GM21825 (cell line): Measurements from ENCODE around the gene UNC13D.
A peak's percentile ranks its signal among the peaks of the same experiment; 100 is the strongest.
"Not testable (repeated sequence)": the region's sequence is repeated elsewhere in the genome, so short reads cannot be mapped to it uniquely, and the experiment has no call there.

Experiments
- ATAC-seq: cut with Tn5 transposase; IDR thresholded peaks from one replicate; pipeline ENCODE4 v1.9.1; 2021; ENCODE audit warnings: mild to moderate bottlenecking, moderate library complexity; ENCODE audit not compliant: unreplicated experiment

Gene UNC13D

DNA sequence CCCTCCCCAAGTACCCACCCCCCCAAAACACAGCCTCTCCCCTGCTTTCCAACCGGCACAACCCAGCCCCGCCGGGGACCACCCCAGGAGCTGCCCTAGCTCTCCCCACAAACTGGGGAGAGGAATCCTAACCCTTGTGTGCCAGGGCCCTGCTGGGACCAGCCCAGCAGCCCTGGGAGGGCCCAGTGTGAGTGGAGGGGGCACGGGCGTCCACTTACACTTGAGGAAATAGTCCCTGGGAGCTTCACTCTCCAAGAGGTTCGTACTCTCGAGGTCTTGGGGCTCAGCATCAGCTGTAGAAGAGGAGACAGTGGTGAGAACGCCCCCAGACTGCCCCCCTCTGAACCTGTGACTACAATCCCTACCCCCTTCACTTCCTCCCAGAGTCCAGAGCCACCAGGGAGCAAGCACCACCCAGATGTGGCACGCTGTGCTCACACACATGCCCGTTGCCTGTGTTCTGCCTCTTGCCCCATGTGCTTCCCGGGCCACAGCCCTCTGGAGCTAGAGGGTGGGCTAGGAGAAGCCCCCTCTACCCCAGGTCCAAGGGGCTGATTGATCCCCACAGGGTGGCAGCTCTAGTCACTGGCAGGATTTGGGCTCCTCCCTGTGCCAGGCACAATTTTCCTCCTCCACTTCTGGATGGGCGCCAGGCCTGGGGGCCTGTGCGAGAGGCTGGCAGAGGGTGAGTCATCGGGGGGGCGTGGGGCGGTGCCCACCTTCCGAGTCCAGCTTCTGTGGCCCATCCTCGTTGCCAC, 31.2 kb upstream of the UNC13D start:
- no peak for ATAC-seq

DNA sequence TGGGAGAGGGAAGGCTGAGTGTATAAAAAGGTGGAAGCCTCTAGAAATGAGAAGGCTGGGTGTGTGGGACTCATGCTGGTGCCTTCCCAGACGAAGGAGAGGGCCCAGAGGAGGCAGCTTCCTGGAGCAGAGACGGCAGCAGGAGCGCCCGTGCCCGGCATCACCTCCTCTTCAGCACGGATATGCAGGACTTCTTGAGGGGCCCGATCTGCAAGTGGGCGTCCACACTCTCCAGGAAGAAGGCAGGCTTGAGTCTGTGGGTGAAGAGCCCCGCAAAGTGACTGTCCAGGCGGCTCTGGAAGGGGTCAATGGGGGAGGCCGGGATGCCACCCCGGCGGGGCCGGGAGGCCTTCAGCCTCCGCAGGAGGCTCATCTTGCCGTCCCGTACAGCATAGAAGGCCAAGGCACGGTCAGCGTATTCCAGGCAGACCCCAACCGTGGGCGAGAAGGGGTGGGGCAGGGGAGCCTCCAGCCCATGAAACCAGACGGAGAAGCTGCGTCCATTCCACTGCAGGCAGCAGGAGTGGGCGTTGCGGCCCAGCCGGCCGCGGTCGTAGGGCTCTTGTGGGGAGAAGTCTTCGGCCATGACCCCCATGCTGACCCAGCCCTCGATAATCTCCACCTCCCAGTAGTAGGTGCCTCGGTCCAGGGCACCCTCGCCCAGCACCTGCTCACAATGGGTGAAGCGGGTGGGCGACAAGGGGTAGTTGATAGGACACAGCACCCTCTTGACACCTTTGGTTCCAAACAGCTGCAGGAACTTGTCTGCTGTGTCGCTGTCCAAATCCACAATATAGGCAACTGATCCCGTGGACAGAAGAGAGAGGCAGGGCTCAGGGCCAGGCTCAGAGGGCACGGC, 30.3 kb upstream of the UNC13D start:
- ATAC-seq, result no peak

DNA sequence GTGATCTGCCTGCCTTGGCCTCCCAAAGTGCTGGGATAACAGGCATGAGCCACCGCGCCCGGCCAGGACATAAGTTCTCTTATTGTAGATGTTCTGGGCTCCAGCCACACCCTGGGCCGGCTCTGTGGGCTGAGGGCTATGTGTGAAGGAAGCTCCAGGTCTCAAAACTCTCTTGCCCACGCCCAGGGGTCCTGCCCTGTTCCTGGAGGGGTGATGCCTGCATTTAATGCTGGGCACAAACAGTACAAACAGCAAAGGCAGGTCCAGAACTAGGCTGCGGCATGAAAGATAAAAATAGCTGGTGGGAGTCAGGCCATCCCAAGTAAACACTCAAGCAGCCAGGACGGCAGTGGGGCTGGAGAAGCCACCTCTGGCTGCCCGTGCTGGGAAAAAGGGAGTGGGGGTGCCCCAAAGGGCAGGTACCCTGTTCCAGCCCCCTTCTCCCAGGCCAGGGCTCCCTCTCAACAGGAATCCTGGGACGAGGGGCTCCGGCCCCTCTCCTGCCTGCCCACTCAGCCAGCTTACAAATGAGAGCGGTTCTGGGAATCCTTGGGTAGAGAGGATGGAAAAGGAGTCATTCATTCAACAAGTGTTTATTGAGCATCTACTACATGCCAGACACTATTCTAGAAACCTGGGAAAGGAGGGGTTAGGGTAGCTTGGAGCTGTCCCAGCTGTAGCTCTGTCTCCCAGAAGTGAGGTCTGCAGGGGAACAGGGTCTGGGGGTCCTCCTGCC, 29.6 kb upstream of the UNC13D start:
- no peak for ATAC-seq

DNA sequence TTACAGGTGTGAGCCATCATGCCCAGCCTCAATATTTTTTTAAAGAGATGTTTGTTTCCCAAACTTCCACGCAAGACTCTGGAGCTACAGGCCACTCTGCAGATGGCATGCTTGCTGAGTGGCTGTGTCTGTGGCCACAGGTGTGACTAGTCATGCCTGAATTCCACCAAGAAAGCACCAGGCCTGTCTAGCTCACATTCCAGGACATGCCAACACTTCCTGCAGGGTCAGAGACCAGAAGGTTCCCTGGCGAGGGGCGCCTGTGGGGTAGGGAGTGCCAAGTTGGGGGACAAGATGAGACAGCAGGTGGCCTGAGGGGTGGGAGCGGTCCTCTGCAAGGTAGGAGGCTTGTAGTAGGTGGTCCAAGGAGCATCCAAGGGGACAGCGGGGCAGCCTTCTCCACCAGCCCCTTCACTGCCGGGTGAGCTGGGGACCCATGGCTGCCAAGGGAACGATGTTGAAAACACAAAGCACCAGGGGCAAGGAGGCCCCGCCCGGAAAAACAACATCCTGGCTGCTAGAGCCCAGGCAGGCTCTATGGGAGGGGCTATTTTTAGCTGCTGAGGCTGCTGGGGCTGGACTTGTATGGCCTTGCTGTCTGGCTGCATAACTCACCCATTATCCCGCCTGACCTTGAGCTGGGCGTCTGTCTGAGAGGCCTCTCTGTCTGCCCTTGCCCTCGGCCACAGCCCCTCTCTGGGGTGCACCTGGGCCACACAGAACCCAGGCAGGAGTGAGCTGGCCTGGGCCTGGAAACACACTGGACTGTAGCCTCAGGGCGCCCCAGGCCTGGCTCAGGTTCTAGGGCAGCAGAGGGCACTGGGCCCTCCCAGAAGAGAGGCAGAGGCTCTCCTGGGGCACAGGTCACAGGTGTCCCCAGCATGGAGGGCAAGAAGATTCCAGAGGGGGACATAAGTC, 28.5 kb upstream of the UNC13D start:
- ATAC-seq, result no peak

DNA sequence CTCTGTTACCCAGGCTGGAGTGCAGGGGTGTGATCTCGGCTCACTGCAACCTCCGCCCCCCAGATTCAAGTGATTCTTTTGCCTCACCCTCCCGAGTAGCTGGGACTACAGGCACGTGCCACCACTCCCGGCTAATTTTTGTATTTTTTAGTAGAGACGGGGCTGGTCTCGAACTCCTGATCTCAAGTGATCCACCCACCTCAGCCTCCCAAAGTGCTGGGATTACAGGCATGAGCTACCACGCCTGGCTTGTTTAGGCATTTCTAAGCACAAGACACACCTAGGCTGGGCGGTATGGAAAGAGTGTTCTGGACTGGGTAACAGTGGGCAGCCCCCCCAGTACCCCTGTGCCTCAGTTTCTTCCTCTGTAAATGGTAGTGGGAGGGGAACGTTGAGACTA, 26.0 kb upstream of the UNC13D start:
- not testable (repeated sequence) for ATAC-seq

DNA sequence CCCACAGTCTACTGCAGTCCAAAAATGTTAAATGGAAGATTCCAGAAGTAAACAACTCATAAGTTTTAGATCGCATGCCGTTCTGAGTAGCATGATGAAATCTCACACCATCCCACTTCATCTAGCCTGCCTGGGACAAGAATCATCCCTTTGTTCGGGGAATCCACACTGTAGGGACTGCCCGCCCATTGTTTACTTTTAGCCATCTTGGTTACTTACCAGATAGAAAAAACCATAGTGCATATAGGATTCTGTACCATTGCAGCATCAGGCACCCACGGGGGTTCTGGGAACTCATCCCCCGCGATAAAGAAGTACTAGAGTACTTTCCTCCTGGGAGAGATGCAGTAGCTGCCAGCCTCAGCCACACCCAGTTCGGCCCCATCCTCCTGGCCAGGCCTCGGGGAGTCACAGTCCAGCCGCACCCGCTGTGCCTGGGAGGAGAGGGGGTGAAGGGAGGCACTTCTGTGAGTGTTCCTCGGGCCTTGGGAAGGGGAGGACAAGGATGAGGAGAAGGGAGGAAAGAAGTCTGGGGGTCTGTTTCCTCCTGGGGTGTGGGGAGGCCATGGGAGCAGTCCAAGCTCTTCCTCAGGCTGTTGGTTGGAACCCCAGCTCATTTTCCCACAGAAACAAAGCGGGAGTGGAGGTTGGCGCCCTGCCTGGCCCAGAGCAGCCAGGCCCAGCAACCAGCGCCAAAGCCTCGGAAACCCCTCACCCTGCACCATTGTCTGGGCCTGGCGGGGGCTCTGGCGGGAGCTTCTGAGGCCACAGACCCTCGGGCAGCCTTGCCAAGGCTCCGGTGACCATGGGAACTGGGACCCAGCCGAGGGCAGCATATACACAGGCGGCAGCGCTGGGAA, 25.3 kb upstream of the UNC13D start:
- no peak for ATAC-seq

DNA sequence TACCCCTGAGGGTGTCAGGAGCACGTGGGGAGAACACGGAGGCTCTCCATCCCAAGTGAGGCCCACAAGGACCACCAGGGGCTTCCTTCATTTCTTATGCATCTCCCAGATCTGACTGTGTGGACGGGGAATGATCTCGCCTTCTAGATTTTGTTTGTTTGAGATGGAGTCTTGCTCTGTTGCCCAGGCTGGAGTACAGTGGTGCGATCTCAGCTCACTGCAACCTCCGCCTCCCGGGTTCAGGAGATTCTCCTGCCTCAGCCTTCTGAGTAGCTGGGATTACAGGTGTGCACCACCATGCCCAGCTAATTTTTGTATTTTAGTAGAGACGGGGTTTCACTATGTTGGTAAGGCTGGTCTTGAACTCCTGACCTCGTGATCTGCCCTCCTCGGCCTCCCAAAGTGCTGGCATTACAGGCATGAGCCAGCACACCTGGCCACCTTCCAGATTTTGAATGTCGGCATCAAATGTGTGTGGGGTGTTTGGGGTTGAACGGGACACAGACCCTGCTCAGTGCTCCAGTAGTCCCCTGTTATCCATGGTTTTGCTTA, 24.6 kb upstream of the UNC13D start:
- ATAC-seq, result not testable (repeated sequence)

DNA sequence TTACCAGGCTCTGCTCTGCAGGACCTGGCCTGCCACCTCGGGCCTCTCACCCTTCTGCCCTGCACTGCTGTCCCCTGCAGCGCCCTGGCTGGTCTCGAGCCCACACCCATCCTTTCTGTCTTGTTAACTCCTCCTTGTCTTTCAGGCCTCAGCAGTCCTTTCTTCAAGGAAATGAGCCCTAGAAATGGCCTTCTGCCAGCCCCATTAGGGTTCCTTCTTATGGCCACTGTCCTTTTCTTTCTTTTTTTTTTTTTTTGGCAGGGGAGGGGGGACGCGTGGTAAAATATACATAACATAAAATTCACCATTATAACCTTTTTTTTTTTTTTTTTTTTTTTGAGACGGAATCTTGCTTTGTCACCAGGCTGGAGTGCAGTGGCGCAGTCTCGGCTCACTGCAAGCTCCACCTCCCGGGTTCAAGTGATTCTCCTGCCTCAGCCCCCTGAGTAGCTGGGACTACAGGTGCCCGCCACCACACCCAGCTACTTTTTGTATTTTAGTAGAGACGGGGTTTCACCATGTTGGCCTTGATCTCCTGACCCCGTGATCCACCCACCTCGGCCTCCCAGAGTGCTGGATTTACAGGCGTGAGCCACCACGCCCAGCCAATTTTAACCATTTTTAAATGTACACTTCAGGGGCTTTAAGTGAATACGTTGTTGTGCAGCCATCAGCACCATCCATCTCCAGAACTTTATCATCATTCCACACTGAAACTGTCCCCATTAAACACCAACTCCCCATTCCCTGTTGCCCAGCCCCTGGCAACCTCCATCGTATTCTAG, 21.4 kb upstream of the UNC13D start:
- ATAC-seq, result not testable (repeated sequence)

DNA sequence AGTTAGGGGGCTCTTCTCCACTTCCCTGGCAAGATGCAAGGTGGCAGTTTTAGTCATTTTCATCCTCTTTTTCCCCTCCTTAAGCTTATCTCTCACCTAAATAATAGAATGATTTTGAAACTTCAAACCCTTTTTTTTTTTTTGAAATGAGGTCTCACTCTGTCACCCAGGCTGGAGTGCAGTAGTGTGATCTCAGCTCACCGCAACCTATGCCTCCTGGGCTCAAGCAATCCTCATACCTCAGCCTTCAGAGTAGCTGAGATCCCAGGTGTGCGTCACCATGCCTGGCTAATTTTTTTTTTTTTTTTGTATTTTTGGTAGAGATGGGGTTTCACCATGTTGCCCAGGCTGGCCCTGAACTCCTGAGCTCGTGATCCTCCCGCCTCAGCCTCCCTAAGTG, 20.7 kb upstream of the UNC13D start:
- ATAC-seq, result not testable (repeated sequence)

DNA sequence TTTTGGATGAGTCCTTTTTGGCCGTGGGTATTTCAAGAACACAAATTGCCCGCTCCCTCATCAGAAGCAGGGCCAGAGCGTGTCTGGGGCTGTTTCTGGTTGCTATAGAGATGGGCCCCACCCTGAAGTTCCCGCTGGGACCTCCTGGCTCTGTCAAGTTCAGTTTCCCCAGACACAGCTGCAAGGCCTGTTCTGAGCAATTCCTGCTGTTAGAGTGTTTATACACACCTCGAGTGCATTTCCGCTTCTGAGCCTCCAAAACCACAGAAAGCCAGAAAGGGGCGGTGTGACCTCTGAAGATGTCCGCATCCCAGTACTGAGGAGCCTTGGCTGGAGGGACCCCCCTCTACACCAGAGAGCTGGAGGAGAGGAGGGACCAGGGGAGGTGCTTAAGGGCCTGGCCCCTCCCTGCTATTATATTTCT, 20.3 kb upstream of the UNC13D start:
- peak; percentile 87 for ATAC-seq

DNA sequence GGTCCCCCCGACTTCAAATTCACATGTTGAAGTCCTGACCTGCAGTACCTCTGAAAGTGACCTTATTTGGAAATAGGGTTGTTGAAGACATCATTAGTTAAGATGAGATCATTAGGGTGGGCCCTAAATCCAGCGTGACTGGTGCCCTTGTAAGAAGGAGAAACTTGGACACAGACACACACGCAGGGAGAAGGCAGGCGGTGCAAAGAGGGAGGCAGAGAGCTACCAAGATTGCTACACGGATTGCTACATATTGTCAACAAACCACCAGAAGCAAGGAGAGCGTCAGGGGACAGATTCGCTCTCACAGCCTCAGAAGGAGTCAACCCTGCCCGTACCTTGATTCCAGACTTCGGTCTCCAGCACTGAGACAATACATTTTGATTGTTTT, 17.7 kb upstream of the UNC13D start:
- no peak for ATAC-seq

DNA sequence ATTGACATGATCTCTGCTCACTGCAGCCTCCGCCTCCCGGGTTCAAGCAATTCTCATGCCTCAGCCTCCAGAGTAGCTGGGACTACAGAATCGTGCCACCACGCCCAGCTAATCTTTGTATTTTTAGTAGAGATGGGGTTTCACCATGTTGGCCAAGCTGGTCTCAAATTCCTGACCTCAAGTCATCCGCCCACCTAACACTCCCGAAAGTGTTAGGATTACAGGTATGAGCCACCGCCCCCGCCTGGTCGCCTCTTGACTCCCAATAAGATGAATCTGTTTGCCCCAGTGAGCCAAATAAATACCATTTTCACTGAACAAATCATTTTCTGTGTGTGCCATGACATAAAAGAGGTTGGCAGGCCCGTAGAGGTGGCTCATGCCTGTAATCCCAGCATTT, 15.2 kb upstream of the UNC13D start:
- not testable (repeated sequence) for ATAC-seq

DNA sequence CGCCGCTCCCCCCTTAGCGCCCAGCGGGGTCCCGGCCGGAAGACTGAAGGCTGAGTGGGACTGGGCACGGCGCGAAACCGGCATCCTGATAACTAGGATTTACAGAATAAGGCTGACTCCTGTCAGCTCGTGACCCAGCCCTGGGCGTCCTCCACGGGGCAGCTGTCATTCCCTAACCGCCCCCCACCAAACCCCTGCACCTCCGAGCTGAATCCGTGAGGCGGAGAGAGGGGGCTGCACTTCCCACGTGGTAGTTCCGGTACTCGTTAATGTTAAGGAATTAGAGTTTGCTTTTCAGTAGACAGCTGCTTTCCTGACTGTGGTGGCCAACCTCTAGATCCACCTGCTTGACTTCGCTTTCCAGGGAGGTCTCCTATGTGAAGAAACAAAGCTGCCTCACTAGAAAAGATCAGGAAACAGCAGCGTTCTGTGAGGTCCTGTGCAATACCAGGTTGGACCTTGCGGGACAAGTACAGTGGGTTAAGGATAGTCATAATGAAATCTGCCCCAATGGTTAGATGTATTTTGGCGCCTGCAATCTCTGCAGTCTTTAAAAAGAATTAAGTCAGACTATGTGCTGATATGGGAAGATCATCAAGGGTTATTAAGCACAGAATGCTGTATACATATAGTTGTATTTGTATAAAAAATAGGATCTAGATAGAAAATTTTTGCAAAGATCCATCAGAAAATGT, 12.0 kb upstream of the UNC13D start:
- no peak for ATAC-seq

DNA sequence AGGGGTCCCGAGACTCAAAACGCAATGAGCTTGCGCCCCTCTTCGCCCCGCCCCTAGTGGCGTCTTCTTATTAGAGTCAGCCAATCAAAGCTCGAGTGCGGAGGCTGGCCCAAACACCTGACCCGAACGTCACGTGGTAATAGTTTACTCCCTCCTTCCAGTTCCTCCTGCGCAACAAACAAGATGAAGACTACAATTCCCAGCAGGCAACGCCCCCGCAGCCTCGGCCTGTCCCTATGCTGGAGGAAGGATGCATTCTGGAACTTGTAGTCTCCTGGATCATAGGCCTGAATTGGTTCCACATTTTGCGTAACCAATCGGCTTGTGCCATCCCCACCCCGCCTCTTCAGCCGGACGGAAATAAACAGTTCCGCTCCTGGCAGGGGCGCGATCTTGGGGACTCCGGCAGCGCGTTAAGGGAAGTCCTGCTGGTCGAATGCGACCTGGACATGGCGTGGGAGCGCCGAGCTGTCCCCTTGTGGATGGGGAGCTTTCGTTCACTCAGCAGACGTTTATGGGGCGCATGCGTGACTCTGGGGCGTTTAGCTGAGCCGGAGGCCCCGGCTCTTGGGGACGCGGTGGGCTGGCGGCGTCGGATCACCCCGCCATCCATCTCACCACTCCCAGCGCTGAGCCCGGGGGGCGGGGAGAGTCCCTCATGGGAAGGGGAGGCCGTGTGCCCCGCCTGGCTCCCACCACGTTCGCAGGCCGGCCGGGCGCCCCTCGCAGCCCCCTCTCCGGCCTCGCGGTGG, 11.3 kb upstream of the UNC13D start, which contains the start of gene WBP2:
TSS of gene WBP2 (minus strand) at position 26 of the 752 bp plus-strand sequence. CDS start 38 bp downstream, outside the sequence.
- peak; percentile 82 for ATAC-seq

DNA sequence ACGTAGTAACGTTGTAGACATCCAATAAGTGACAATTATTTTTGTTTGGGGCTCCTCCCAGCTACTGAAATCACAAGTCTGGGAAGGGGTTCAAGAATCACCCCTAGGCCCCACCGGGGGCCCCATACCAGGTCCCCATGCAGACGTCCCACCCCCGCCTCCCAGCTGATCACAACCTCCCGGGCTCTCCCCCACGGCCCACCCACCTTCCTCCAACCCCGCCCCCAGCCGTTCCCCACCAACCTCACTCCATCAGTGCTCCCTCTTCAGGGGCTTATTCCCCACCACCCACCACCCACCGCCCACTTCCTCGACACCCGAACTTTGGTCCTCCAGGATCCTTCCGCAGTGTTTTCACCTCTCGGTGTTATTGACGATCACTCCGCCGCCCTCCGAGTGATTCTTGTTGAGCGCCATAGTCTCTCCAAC, 10.7 kb upstream of the UNC13D start:
- ATAC-seq, result peak; percentile 2

DNA sequence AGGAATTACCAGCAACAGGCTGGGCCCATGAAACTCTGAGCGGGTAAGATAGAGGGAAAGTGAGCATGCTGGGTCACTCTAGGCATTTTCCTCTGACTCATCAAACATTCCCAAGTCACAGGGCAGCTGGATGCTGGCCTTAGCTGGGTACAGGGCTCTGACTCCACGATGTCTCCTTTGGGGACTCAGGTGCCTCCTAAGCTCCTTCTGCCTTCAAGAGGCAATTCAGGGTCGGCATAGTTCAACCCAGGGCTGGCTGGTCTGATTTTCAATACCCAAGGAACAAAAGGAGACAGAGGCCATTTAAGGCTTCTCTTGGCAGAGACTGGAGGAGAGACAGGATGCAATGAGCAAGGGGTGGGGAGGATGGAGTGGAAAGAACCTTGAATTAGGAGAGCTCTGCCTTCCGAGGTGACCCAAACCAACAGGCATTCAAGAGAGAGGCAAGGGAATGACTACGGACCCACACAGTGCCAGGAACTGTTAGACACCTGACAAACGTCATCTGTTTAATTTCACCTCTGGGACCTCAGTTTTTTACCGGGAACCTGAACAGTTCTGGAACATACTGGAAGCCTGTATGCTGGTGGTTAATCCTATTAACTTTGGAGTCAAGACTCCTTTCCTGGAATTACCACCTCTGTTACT, 10.0 kb upstream of the UNC13D start:
- no peak for ATAC-seq
